Small intestine (tissue), 7 donors: ENCODE data around the gene EDDM13. TPM values are rescaled to one million over a fixed set of nuclear protein-coding genes. Genes with fewer than 3 reads are reported as not detected.

ENCODE experiments used
- DNase-seq, 2 donors: peaks; one replicate each; pipeline versions ENCODE4 v3.0.0 to v3.0.0-alpha.2; 2013
- FAIRE-seq: peaks from 2 replicates; lab custom pipeline; 2012; peaks lifted over from hg19 to GRCh38; lab: Jason Lieb, UNC
- H3K27ac ChIP-seq, 3 donors: one replicate each; pipeline ENCODE4 v1.5.1; 2013; ENCODE audit warnings: low read length in 2 of 3, mild to moderate bottlenecking in 2 of 3, control low read depth in 1 of 3, inconsistent platforms in 1 of 3, low read depth in 1 of 3, moderate library complexity in 1 of 3
- H3K27me3 ChIP-seq, 3 donors: one replicate each; pipeline ENCODE4 v1.6.1; 2013; ENCODE audit warnings: low read length in 3 of 3, inconsistent platforms in 1 of 3; ENCODE audit not compliant: control insufficient read depth in 3 of 3, insufficient read depth in 3 of 3
- H3K36me3 ChIP-seq, 3 donors: one replicate each; pipeline ENCODE4 v1.6.1; 2013; ENCODE audit warnings: low read length in 3 of 3, inconsistent platforms in 1 of 3, low read depth in 1 of 3, mild to moderate bottlenecking in 1 of 3, moderate library complexity in 1 of 3; ENCODE audit not compliant: control insufficient read depth in 3 of 3, insufficient read depth in 2 of 3
- H3K4me1 ChIP-seq, 3 donors: one replicate each; pipeline ENCODE4 v1.6.1; 2013; ENCODE audit warnings: low read length in 2 of 3, inconsistent platforms in 1 of 3, low read depth in 1 of 3, mild to moderate bottlenecking in 1 of 3, moderate library complexity in 1 of 3; ENCODE audit not compliant: control insufficient read depth in 3 of 3, insufficient read depth in 2 of 3
- H3K4me3 ChIP-seq, 3 donors: one replicate each; pipeline ENCODE4 v1.5.1; 2013; ENCODE audit warnings: low read length in 3 of 3, control low read depth in 1 of 3, inconsistent platforms in 1 of 3, low read depth in 1 of 3, mild to moderate bottlenecking in 1 of 3, moderate library complexity in 1 of 3
- H3K9me3 ChIP-seq, 2 donors: one replicate each; pipeline ENCODE4 v1.6.1; 2013; ENCODE audit warnings: low read depth in 1 of 2, low read length in 1 of 2; ENCODE audit not compliant: control insufficient read depth in 2 of 2, insufficient read depth in 1 of 2
- WGBS, 3 donors: extraction: QIAGEN DNeasy Blood & Tissue Kit; methylation state at CpG; one replicate each; pipeline ENCODE4 v1.1.7; 2013; 5-methylcytosine and 5-hydroxymethylcytosine counted together
- polyA plus RNA-seq, 4 donors: library from polyadenylated mRNA; stranded (reverse) in 3 of 4; unstranded in 1 of 4; fragments of 200-250 nt in 3 of 4; fragments of 120-200 nt in 1 of 4; gene quantifications; one replicate each; pipeline versions ENCODE4 v1.2.1 to v1.2.3, GENCODE V29; 2013
- donor health status: healthy with polysubstance abuse.
- donor health status: control.
- donor health status: control.
- donor health status: Bipolar disorder and iron deficiency.
- donor health status: healthy.

Gene EDDM13
- polyA plus RNA-seq, 4 donors, result 1.4 to 1.7 TPM; not detected in 2

GRCh38 chr19:56341948-56342347 is 69.4 kb downstream of the EDDM13 start:
- DNase-seq (no peak), FAIRE-seq (no peak)
- no peaks in the 10 kb centered on the region for H3K4me1 ChIP-seq
- peaks cover 0 to 9% of the 10 kb centered on the region in 2 donors for H3K9me3 ChIP-seq
- no peak overlapping the region for H3K27ac ChIP-seq
- no peaks in the 10 kb centered on the region for H3K27me3 ChIP-seq
- no peak overlapping the region for H3K4me3 ChIP-seq
- no peaks in the 10 kb centered on the region for H3K36me3 ChIP-seq

DNA sequence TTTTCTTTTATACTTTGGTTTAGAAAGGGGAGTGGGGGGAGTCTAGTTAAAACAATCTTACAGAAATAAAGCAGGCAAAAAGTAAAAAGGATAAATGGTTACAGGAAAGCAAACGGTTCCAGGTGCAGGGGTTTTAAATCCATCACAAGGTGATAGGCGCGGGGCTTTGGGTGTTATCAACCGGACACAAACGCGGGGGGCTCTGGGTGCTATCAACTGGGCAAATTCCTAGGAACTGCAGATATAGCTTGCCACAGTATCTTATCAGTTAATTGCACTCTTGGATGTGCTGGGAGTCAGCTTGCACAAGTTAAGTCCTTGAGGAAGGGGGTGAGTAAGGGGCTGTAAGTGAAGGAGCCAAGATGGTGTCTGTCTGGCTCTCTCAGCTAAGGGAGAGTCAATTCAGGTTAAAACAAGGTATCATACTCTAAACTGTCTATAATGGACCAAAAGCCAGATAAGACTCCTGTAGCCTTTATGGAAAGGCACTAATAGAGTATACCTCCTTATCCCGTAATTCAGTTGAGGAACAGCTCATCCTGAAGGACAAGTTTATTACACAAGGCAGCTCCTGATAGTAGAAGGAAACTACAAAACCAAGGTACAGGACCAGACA is 74.7 kb downstream of the EDDM13 start:
- no peak for FAIRE-seq
- no peaks in the 10 kb centered on the region for H3K27me3 ChIP-seq
- no peaks in the 10 kb centered on the region for H3K4me1 ChIP-seq
- no peak overlapping the region for H3K4me3 ChIP-seq
- H3K9me3 ChIP-seq, result peaks cover 0 to 5% of the 10 kb centered on the region in 2 donors
- no peaks in the 10 kb centered on the region for H3K36me3 ChIP-seq
- DNase-seq, result no peak
- WGBS, 3 donors, result 26 to 53% (median 42%) methylated on average over 7 of the region's 7 CpGs
- no peak overlapping the region for H3K27ac ChIP-seq

DNA sequence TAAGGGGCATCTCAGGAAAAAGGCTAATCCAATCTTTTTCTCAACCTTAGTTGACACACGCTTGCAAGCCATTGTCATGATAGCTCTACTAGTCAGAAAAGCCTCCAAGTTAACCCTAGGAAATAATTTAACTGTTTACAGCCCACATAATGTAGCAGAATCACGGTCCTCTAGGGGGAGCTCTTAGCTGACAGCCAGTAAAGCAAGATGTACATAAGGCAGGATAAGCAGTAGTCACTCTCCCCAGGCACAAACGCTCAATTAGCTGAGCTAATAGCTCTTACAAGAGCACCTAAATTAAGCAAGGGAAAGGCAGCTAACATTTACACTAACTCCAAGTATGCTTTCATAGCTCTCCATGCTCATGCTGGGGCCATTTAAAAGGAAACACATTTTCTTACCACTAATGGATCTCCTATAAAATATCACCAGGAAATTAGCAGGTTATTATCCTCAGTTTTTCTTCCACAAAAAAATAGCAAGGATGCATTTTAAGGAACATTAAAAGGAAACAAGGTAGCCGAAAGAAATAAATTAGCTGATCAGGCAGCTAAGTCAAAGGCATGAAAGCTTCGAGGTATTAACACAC is 75.8 kb downstream of the EDDM13 start:
- peak in 1 of 2 donors; percentile 4 for DNase-seq
- Histone ChIP-seq H3K4me3 (no peak overlapping the region), H3K9me3 (no peaks in the 10 kb centered on the region), H3K36me3 (no peaks in the 10 kb centered on the region), H3K27ac (no peak overlapping the region), H3K27me3 (no peaks in the 10 kb centered on the region), H3K4me1 (no peaks in the 10 kb centered on the region)
- WGBS, 3 donors, result 51 to 67% (median 53%) methylated on average over 5 of the region's 5 CpGs
- FAIRE-seq, result no peak

DNA sequence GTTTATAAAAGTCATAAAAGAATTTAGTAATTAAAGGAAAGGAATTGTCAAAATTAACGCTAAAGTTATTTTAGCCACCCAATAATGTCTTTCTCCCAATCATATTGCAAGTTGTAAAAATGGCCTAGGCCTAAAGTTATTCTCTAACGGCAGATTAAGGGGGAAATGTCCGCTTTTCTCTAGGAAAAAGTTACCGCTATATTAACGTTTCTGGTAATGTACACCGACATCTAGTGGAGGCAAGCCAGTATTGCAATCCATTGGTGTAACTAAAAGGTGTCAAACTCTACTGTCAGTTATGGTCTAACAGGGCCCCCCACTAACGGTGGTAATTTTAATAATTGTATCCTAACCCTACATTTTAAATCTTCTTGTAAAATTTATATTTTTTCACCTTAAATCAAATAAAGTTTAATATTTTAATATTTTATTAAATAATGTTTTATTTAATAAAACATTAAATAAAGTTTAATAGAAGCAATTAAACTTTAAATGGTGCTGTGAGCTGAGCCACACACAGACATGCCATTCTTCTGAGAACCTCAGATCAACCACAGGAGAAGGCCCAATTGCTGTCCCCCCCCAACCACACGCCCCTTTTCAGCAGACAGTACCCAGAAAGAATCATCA is 78.0 kb downstream of the EDDM13 start:
- Histone ChIP-seq H3K27ac (no peak overlapping the region), H3K36me3 (no peaks in the 10 kb centered on the region), H3K27me3 (no peaks in the 10 kb centered on the region), H3K4me3 (no peak overlapping the region), H3K4me1 (no peaks in the 10 kb centered on the region), H3K9me3 (no peaks in the 10 kb centered on the region)
- FAIRE-seq (peak; percentile 74), DNase-seq (peak; percentile 37 to 63)
- 17 to 19% (median 18%) methylated on average over 8 of the region's 8 CpGs for WGBS, 3 donors

DNA sequence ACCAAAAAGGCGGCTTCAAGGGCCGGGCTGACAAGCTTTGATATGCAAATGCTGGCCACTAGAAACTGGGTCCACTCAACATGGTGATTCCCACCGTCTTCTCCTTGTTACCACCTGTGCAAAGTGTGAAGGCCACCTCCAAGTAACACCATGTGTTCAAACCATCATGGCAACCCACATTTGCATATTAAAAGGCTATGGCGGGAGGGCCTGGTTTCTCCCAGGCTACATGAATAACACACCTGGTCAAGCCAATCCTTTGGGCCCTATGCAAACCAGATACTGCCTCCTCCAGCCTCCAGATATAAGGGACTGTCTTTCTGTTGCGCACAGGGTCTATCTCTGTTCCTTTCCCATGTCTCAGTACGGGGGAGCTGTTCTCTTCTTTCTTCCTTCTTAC is 78.7 kb downstream of the EDDM13 start:
- FAIRE-seq (no peak), DNase-seq (no peak)
- Histone ChIP-seq H3K9me3 (no peaks in the 10 kb centered on the region), H3K36me3 (no peaks in the 10 kb centered on the region), H3K4me3 (no peak overlapping the region), H3K27me3 (no peaks in the 10 kb centered on the region), H3K27ac (no peak overlapping the region), H3K4me1 (no peaks in the 10 kb centered on the region)
- WGBS, 3 donors, result 78 to 83% (median 80%) methylated on average over 6 of the region's 6 CpGs

- 12 to 67% (median 43%) methylated on average over 1 of the region's 1 CpG for WGBS, 3 donors
- Histone ChIP-seq H3K27me3 (no peaks in the 10 kb centered on the region), H3K27ac (no peak overlapping the region), H3K9me3 (no peaks in the 10 kb centered on the region), H3K36me3 (no peaks in the 10 kb centered on the region), H3K4me1 (no peaks in the 10 kb centered on the region), H3K4me3 (no peak overlapping the region)
- DNase-seq (peak in 1 of 2 donors; percentile 20), FAIRE-seq (no peak)
Observed at GRCh38 chr19:56355517-56355916, 83.0 kb downstream of the EDDM13 start.

DNA sequence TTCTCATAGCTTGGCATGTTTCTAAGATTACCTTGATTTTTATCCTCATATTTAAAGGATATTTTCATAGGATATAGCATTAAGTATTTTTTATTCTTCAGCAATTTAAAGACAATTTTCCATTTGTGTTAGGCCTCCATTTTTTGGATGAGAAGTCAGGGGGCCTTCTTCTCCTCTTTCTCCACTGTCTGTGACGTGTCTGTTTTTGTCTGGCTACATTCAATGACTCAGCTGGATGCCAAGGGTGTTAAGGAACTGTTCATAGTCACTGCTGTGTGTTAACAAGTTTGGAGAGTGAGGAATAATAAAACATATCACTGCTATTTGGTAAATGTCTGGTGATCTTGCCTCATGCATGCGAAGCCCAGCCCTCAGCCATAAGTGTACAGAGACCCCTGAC is 84.4 kb downstream of the EDDM13 start:
- peaks cover 0 to 2% of the 10 kb centered on the region in 2 donors for H3K9me3 ChIP-seq
- no peak for DNase-seq
- H3K4me1 ChIP-seq, result no peaks in the 10 kb centered on the region
- no peaks in the 10 kb centered on the region for H3K36me3 ChIP-seq
- no peaks in the 10 kb centered on the region for H3K27me3 ChIP-seq
- FAIRE-seq, result no peak
- no peak overlapping the region for H3K4me3 ChIP-seq
- 58 to 88% (median 86%) methylated on average over 1 to 2 of the region's 2 CpGs for WGBS, 3 donors
- H3K27ac ChIP-seq, result no peak overlapping the region
